Right lobe of liver (tissue), 6 donors: ENCODE data around the gene C19orf44. TPM values are rescaled to one million over a fixed set of nuclear protein-coding genes. Genes with fewer than 3 reads are reported as not detected.
A peak's percentile ranks its signal among the peaks of the same experiment; 100 is the strongest.

Experiments
- ATAC-seq, 4 donors: fragments of 200-7000 bp; cut with Tn5 transposase; one replicate each; pipeline ENCODE4 v1.9.1; 2020; ENCODE audit warnings: mild to moderate bottlenecking in 4 of 4, moderate library complexity in 4 of 4
- DNase-seq, 3 donors: peaks; one replicate each; pipeline ENCODE4 v3.0.0-alpha.2; 2020
- H3K27ac ChIP-seq, 3 donors: fragments of 200-600 bp; one replicate each; pipeline ENCODE4 v1.8.0; 2022
- H3K27me3 ChIP-seq, 2 donors: fragments of 200-600 bp; one replicate each; pipeline ENCODE4 v1.8.0; 2022
- H3K36me3 ChIP-seq, 4 donors: fragments of 200-600 bp; sonication (generic) in 1 of 4; one replicate each; pipeline versions ENCODE4 v1.5.1 to v1.8.0; 2017 to 2022; ENCODE audit warnings: control low read depth in 1 of 4
- H3K4me1 ChIP-seq, 4 donors: fragments of 200-600 bp; sonication (generic) in 1 of 4; one replicate each; pipeline versions ENCODE4 v1.5.1 to v1.8.0; 2017 to 2022; ENCODE audit warnings: control low read depth in 1 of 4
- H3K4me3 ChIP-seq, 3 donors: fragments of 200-600 bp; one replicate each; pipeline ENCODE4 v1.8.0; 2022
- H3K9me3 ChIP-seq, 4 donors: fragments of 200-600 bp; sonication (generic) in 1 of 4; one replicate each; pipeline versions ENCODE4 v1.5.1 to v1.8.0; 2017 to 2022; ENCODE audit warnings: control low read depth in 1 of 4
- CTCF ChIP-seq, 4 donors: fragments of 200-600 bp in 3 of 4; fragments of 450-650 bp in 1 of 4; IDR thresholded peaks; one replicate each; pipeline versions ENCODE4 v1.5.1 to v1.8.0; 2016 to 2022; ENCODE audit warnings: antibody characterized with exemption in 4 of 4, mild to moderate bottlenecking in 2 of 4
- POLR2A ChIP-seq: fragments of 450-650 bp; IDR thresholded peaks from one replicate; pipeline ENCODE4 v1.6.1; 2017; ENCODE audit warnings: antibody characterized with exemption, mild to moderate bottlenecking
- WGBS: methylation state at CpG from one replicate; pipeline ENCODE4 v1.1.6; 2018; ENCODE audit warnings: low coverage, low lambda C conversion rate; ENCODE audit not compliant: insufficient coverage; ENCODE audit errors: missing lambda C conversion rate; 5-methylcytosine and 5-hydroxymethylcytosine counted together
- intact Hi-C, 2 donors: fragments of 100-400 bp; cut with DNase I; formaldehyde crosslinking; loops; one replicate each; pipeline versions ENCODE4 v1.11.2 to v1.14.1; 2022
- total RNA-seq, 6 experiments: library from RNA; depleted of rRNA in 2 of 6; stranded (reverse); fragments of >200 nt in 2 of 6; fragmentation: NEBNext Ultra II Directional in 3 of 6; extraction: Animal tissue kit (Norgen Biotek cat#: 25700) in 3 of 6; gene quantifications; one replicate each; pipeline versions ENCODE4 v1.1.0 to v1.2.4, GENCODE V29; 2016 to 2023
- donor health status: DM: no; HTN: yes; CAD: no.
- donor health status: DM: no; HTN: no; CAD: no.
- donor health status: DM: no; HTN: no; CAD: no.
- donor health status: DM: no; HTN: yes; CAD: no.
- donor health status: DM: no; HTN: yes; CAD: no.

Gene C19orf44
- total RNA-seq, 6 experiments from 2014 or later: 1.8 to 4.3 (median 2.5) TPM

GRCh38 chr19:16537111-16537510 is 40.9 kb downstream of the C19orf44 start:
- Histone ChIP-seq H3K9me3 (no peaks in the 10 kb centered on the region), H3K27ac (no peak overlapping the region), H3K36me3 (peaks cover 0 to 46% (median 20%) of the 10 kb centered on the region in 4 donors), H3K4me1 (peaks cover 0 to 19% (median 4%) of the 10 kb centered on the region in 4 donors), H3K27me3 (no peaks in the 10 kb centered on the region), H3K4me3 (no peak overlapping the region)
- intact Hi-C loops: no loop called here
- ATAC-seq: no peak
- TF ChIP-seq POLR2A (no peak), CTCF (IDR thresholded peaks at IDR 0.05) (no peak)
- no peak for DNase-seq
- 89% methylated on average over 5 of the region's 13 CpGs for WGBS

GRCh38 chr19:16540948-16541347 is 44.8 kb downstream of the C19orf44 start:
- Histone ChIP-seq H3K4me3 (peak overlapping the region; percentile 89 to 100 (median 97)), H3K36me3 (peaks cover 0 to 8% (median 0%) of the 10 kb centered on the region in 4 donors), H3K27me3 (no peaks in the 10 kb centered on the region), H3K9me3 (no peaks in the 10 kb centered on the region), H3K27ac (peak overlapping the region in 1 of 3 donors; percentile 79), H3K4me1 (peaks cover 0 to 31% (median 7%) of the 10 kb centered on the region in 4 donors)
- peak in 1 of 3 donors; percentile 82 for DNase-seq
- 14% methylated on average over 12 of the region's 12 CpGs for WGBS
- TF ChIP-seq POLR2A (no peak), CTCF (IDR thresholded peaks at IDR 0.05) (peak in 1 of 4 donors; percentile 4)
- ATAC-seq: peak; percentile 31 to 64 (median 50)
- intact Hi-C loops: no loop called here

- no peaks in the 10 kb centered on the region for H3K27me3 ChIP-seq
- peak overlapping the region; percentile 89 to 100 (median 97) for H3K4me3 ChIP-seq
- no peak for TF ChIP-seq CTCF (IDR thresholded peaks at IDR 0.05)
- H3K4me1 ChIP-seq: peaks cover 0 to 31% (median 7%) of the 10 kb centered on the region in 4 donors
- intact Hi-C loops: no loop called here
- peak overlapping the region; percentile 58 to 89 (median 79) for H3K27ac ChIP-seq
- ATAC-seq: no peak
- H3K9me3 ChIP-seq: no peaks in the 10 kb centered on the region
- 1% methylated on average over 15 of the region's 29 CpGs for WGBS
- DNase-seq: peak in 1 of 3 donors; percentile 45
- H3K36me3 ChIP-seq: peaks cover 0 to 8% (median 0%) of the 10 kb centered on the region in 4 donors
These were observed 45.4 kb downstream of the C19orf44 start for GRCh38 chr19:16541526-16542044.

- DNase-seq (peak; percentile 95 to 96 (median 96)), ATAC-seq (peak; percentile 89 to 95 (median 92))
- Histone ChIP-seq H3K4me3 (peak within 1 kb of the TSS; percentile 89 to 100 (median 97)), H3K36me3 (peaks cover 0 to 8% (median 0%) of the 10 kb centered on the region in 4 donors), H3K27me3 (no peaks in the 10 kb centered on the region), H3K4me1 (peaks cover 0 to 31% (median 7%) of the 10 kb centered on the region in 4 donors), H3K27ac (peak within 1 kb of the TSS; percentile 58 to 89 (median 79)), H3K9me3 (no peaks in the 10 kb centered on the region)
- under 1% methylated on average over 44 of the region's 108 CpGs for WGBS
- TF ChIP-seq CTCF (IDR thresholded peaks at IDR 0.05) (no peak), POLR2A (peak; percentile 76)
- intact Hi-C loops: no loop called here
These were observed 46.1 kb downstream of the C19orf44 start, which contains the start of gene CHERP for GRCh38 chr19:16542045-16542909. Gene CHERP (minus strand): TSS chr19:16542437. CDS start chr19:16542378, 59 bp downstream.
